ENCODE results near the gene LRP1B. TPM values are rescaled to one million over a fixed set of nuclear protein-coding genes. Genes with fewer than 3 reads are reported as not detected.

LRP1B gene
- total RNA-seq, 2 donors from 2014 or later = 0.79 to 1.8 TPM

- H3K4me1 ChIP-seq (ENCODE audit: control insufficient read depth, insufficient read depth, low read length) = no peaks in the 10 kb centered on the region
- H3K27ac ChIP-seq (ENCODE audit: low read depth, low read length) = no peak overlapping the region
- no peak for TF ChIP-seq CTCF (conservative IDR thresholded peaks at IDR 0.05)
- H3K36me3 ChIP-seq (ENCODE audit: control insufficient read depth, insufficient read depth, low read length) = no peaks in the 10 kb centered on the region
- Mint-ChIP-seq H3K9me3 (no peaks in the 10 kb centered on the region), H3K4me1 (no peaks in the 10 kb centered on the region), H3K27me3 (ENCODE audit: insufficient read depth) (no peaks in the 10 kb centered on the region), H3K27ac (no peak overlapping the region), H3K4me3 (no peak overlapping the region), H3K36me3 (ENCODE audit: low read depth) (no peaks in the 10 kb centered on the region)
- no peak overlapping the region for H3K4me3 ChIP-seq (ENCODE audit: low read length)
- H3K27me3 ChIP-seq (ENCODE audit: control insufficient read depth, insufficient read depth, low read length, poor library complexity, severe bottlenecking) = no peaks in the 10 kb centered on the region
- no peak for DNase-seq
- H3K9ac ChIP-seq (ENCODE audit: extremely low read depth, low read length, poor library complexity, severe bottlenecking) = no peak overlapping the region
- no peaks in the 10 kb centered on the region for H3K9me3 ChIP-seq (ENCODE audit: control insufficient read depth, low read length)
- WGBS, 2 experiments (ENCODE audit: insufficient coverage in 1 of 2, insufficient read length in 1 of 2) = 96% methylated on average over 2 of the region's 4 CpGs; no CpG with 5 or more reads in 1 of the 2 experiments
Measured at GRCh38 chr2:141599721-141600120, 531.1 kb downstream of the LRP1B start.

GRCh38 chr2:141598982-141599381, 531.8 kb downstream of the LRP1B start:
- Mint-ChIP-seq H3K4me1 (no peaks in the 10 kb centered on the region), H3K27ac (no peak overlapping the region), H3K4me3 (no peak overlapping the region), H3K9me3 (peaks cover 2% of the 10 kb centered on the region), H3K27me3 (ENCODE audit: insufficient read depth) (no peaks in the 10 kb centered on the region), H3K36me3 (ENCODE audit: low read depth) (no peaks in the 10 kb centered on the region)
- no peak for DNase-seq
- Histone ChIP-seq H3K27me3 (ENCODE audit: control insufficient read depth, insufficient read depth, low read length, poor library complexity, severe bottlenecking) (no peaks in the 10 kb centered on the region), H3K36me3 (ENCODE audit: control insufficient read depth, insufficient read depth, low read length) (no peaks in the 10 kb centered on the region), H3K27ac (ENCODE audit: low read depth, low read length) (no peak overlapping the region), H3K9ac (ENCODE audit: extremely low read depth, low read length, poor library complexity, severe bottlenecking) (no peak overlapping the region), H3K9me3 (ENCODE audit: control insufficient read depth, low read length) (peaks cover 5% of the 10 kb centered on the region), H3K4me1 (ENCODE audit: control insufficient read depth, insufficient read depth, low read length) (no peaks in the 10 kb centered on the region), H3K4me3 (ENCODE audit: low read length) (no peak overlapping the region)
- no peak for TF ChIP-seq CTCF (conservative IDR thresholded peaks at IDR 0.05)
- no CpG with 5 or more reads among the region's 2 CpGs for WGBS, 2 experiments (ENCODE audit: insufficient coverage in 1 of 2, insufficient read length in 1 of 2)

- H3K4me1 ChIP-seq (ENCODE audit: control insufficient read depth, insufficient read depth, low read length) = no peaks in the 10 kb centered on the region
- 85 to 100% methylated on average over 1 to 2 of the region's 3 CpGs for WGBS, 2 experiments (ENCODE audit: insufficient coverage in 1 of 2, insufficient read length in 1 of 2)
- H3K36me3 Mint-ChIP-seq (ENCODE audit: low read depth) = no peaks in the 10 kb centered on the region
Measured at GRCh38 chr2:141595316-141595920, 535.4 kb downstream of the LRP1B start.

More at GRCh38 chr2:141595316-141595920, 535.4 kb downstream of the LRP1B start:
- Mint-ChIP-seq H3K27ac (no peak overlapping the region), H3K9me3 (peaks cover 12% of the 10 kb centered on the region), H3K27me3 (ENCODE audit: insufficient read depth) (no peaks in the 10 kb centered on the region), H3K4me3 (no peak overlapping the region), H3K4me1 (no peaks in the 10 kb centered on the region)
- TF ChIP-seq CTCF (conservative IDR thresholded peaks at IDR 0.05) = no peak
- Histone ChIP-seq H3K4me3 (ENCODE audit: low read length) (no peak overlapping the region), H3K27ac (ENCODE audit: low read depth, low read length) (no peak overlapping the region), H3K9me3 (ENCODE audit: control insufficient read depth, low read length) (peaks cover 13% of the 10 kb centered on the region), H3K36me3 (ENCODE audit: control insufficient read depth, insufficient read depth, low read length) (no peaks in the 10 kb centered on the region), H3K9ac (ENCODE audit: extremely low read depth, low read length, poor library complexity, severe bottlenecking) (no peak overlapping the region), H3K27me3 (ENCODE audit: control insufficient read depth, insufficient read depth, low read length, poor library complexity, severe bottlenecking) (no peaks in the 10 kb centered on the region)
- DNase-seq = no peak
